GM21360 (cell line): ENCODE measurements around the gene CTIF.

Experiments used
- ATAC-seq: cut with Tn5 transposase; IDR thresholded peaks from one replicate; pipeline ENCODE4 v1.9.1; 2021; ENCODE audit warnings: mild to moderate bottlenecking, moderate library complexity; ENCODE audit not compliant: unreplicated experiment

Gene CTIF

GRCh38 chr18:48662011-48662661 is 123.3 kb downstream of the CTIF start:
- ATAC-seq: no peak

GRCh38 chr18:48663096-48663930 is 124.5 kb downstream of the CTIF start:
- ATAC-seq: no peak

- no peak for ATAC-seq
These were observed 125.4 kb downstream of the CTIF start for GRCh38 chr18:48663931-48664847.

- no peak for ATAC-seq
These were observed 126.8 kb downstream of the CTIF start for GRCh38 chr18:48665654-48666053.

- no peak for ATAC-seq
These were observed 127.8 kb downstream of the CTIF start for GRCh38 chr18:48666613-48667012.

- no peak for ATAC-seq
These were observed 128.7 kb downstream of the CTIF start for GRCh38 chr18:48667276-48668254.

- no peak for ATAC-seq
These were observed 129.8 kb downstream of the CTIF start for GRCh38 chr18:48668466-48669179.

GRCh38 chr18:48669180-48669675 is 130.4 kb downstream of the CTIF start:
- no peak for ATAC-seq

GRCh38 chr18:48669991-48670750 is 131.3 kb downstream of the CTIF start:
- ATAC-seq: no peak

- no peak for ATAC-seq
These were observed 132.1 kb downstream of the CTIF start for GRCh38 chr18:48670751-48671560.

- no peak for ATAC-seq
These were observed 132.7 kb downstream of the CTIF start for GRCh38 chr18:48671561-48671945.

GRCh38 chr18:48672671-48673340 is 134.0 kb downstream of the CTIF start:
- no peak for ATAC-seq

- ATAC-seq: no peak
These were observed 134.6 kb downstream of the CTIF start for GRCh38 chr18:48673456-48673852.

GRCh38 chr18:48673853-48674721 is 135.3 kb downstream of the CTIF start:
- no peak for ATAC-seq

- ATAC-seq: no peak
These were observed 136.0 kb downstream of the CTIF start for GRCh38 chr18:48674758-48675351.

- no peak for ATAC-seq
These were observed 136.5 kb downstream of the CTIF start for GRCh38 chr18:48675352-48675761.
